ENCODE results near the gene NR1D2.

GRCh38 chr3:23923786-23924185 lies 21.3 kb upstream of the NR1D2 start:
- TF ChIP-seq CTCF (IDR thresholded peaks at IDR 0.05; ENCODE audit: low read depth, low read length, poor library complexity, severe bottlenecking) (no peak), EZH2phosphoT487 (IDR thresholded peaks at IDR 0.05; ENCODE audit: borderline replicate concordance, low read length) (no peak)

Measured in DOHH2 (cell line).